ENCODE data around the gene RPL10A. TPM values are rescaled to one million over a fixed set of nuclear protein-coding genes. Genes with fewer than 3 reads are reported as not detected.

RPL10A gene
- total RNA-seq, 1 donor from 2014 or later, result 813 TPM

Small RNAs within 50 kb of the gene (microRNA-seq; reads per million reads assigned to microRNA genes)
- not detected for gene MIR7111

Other genes starting within 250 kb of the RPL10A start
- gene ZNF76, start 208.7 kb upstream of the RPL10A start, total RNA-seq, result 45.8 TPM
- gene DEF6, start 170.6 kb upstream of the RPL10A start, total RNA-seq, result 11.6 TPM
- gene PPARD, start 125.8 kb upstream of the RPL10A start, total RNA-seq, result 26.7 TPM
- gene FANCE, start 16.1 kb upstream of the RPL10A start, total RNA-seq, result 6.4 TPM
- gene TEAD3, start 28.7 kb downstream of the RPL10A start, total RNA-seq, result 20.5 TPM
- not detected for gene TULP1, start 44.5 kb downstream of the RPL10A start, total RNA-seq
- 23.6 TPM for gene FKBP5, start 220.5 kb downstream of the RPL10A start, total RNA-seq